SK-N-SH (cell line): ENCODE results near the gene FIGNL1.

Experiments used
- JUND ChIP-seq: IDR thresholded peaks from 2 replicates; pipeline ENCODE4 v1.4.0; 2012
- MXI1 ChIP-seq: IDR thresholded peaks from 2 replicates; pipeline ENCODE4 v1.6.1; 2012; ENCODE audit warnings: mild to moderate bottlenecking, low read depth, low read length, improper control_type of control experiment
- NRF1 ChIP-seq: IDR thresholded peaks from 2 replicates; pipeline ENCODE4 v1.6.1; 2012; ENCODE audit warnings: low read depth, mild to moderate bottlenecking, low read length
- SMC3 ChIP-seq: IDR thresholded peaks from 2 replicates; pipeline ENCODE4 v1.6.1; 2012; ENCODE audit warnings: low read depth, low read length, improper control_type of control experiment
- YY1 ChIP-seq: IDR thresholded peaks from 2 replicates; pipeline ENCODE4 v1.4.0; 2012; ENCODE audit warnings: low read depth, mild to moderate bottlenecking
- TF ChIP-seq, protein P1 (sequence below): fragments of 200-600 bp; sonication (generic); IDR thresholded peaks from 2 replicates; pipeline ENCODE4 v1.6.1; 2017; ENCODE audit warnings: antibody characterized with exemption, mild to moderate bottlenecking, moderate library complexity
- TF ChIP-seq, protein P2 (sequence below): IDR thresholded peaks from 2 replicates; pipeline ENCODE4 v1.4.0; 2012; ENCODE audit warnings: low read depth

DNA sequence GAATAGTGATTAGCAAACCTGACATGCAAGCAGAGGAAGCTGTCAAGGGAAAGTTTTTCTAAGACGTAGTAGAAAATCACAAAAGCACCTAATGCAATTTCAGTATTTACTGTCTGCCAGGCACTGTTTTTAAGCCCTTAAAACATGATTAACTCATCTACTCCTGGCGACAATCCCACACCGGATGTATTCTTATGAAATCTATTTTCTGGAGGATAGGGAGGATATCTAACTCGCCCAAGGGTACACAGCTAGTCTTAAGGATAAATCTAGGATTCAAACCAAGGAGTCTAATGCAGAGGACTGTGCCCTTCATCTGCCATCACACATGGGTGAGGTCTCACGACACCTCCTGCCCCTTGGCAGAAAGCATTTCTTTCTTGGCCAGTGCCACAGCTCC lies 47.8 kb upstream of the FIGNL1 start:
- TF ChIP-seq, protein P1, sequence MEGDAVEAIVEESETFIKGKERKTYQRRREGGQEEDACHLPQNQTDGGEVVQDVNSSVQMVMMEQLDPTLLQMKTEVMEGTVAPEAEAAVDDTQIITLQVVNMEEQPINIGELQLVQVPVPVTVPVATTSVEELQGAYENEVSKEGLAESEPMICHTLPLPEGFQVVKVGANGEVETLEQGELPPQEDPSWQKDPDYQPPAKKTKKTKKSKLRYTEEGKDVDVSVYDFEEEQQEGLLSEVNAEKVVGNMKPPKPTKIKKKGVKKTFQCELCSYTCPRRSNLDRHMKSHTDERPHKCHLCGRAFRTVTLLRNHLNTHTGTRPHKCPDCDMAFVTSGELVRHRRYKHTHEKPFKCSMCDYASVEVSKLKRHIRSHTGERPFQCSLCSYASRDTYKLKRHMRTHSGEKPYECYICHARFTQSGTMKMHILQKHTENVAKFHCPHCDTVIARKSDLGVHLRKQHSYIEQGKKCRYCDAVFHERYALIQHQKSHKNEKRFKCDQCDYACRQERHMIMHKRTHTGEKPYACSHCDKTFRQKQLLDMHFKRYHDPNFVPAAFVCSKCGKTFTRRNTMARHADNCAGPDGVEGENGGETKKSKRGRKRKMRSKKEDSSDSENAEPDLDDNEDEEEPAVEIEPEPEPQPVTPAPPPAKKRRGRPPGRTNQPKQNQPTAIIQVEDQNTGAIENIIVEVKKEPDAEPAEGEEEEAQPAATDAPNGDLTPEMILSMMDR, result no peak
- TF ChIP-seq, protein P2, sequence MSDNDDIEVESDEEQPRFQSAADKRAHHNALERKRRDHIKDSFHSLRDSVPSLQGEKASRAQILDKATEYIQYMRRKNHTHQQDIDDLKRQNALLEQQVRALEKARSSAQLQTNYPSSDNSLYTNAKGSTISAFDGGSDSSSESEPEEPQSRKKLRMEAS, result no peak
- TF ChIP-seq NRF1, result no peak
- TF ChIP-seq YY1, result no peak
- TF ChIP-seq JUND, result no peak
- no peak for TF ChIP-seq SMC3
- no peak for TF ChIP-seq MXI1
